Mesothelial cell of epicardium (in vitro differentiated cells): ENCODE data around the gene ELMO1. TPM values are rescaled to one million over a fixed set of nuclear protein-coding genes. Genes with fewer than 3 reads are reported as not detected.

Experiments used
- DNase-seq, 2 experiments: peaks; one replicate each; pipeline ENCODE4 v3.0.0; 2021; ENCODE audit warnings: low spot score in 2 of 2; ENCODE audit not compliant: unreplicated experiment in 2 of 2
- H3K27ac Mint-ChIP-seq: 2 replicates; pipeline ENCODE4 v1.8.0; 2021; ENCODE audit warnings: mixed read lengths
- H3K27me3 Mint-ChIP-seq: 2 replicates; pipeline ENCODE4 v1.8.0; 2021; ENCODE audit warnings: low read depth, mixed read lengths
- H3K36me3 Mint-ChIP-seq: 2 replicates; pipeline ENCODE4 v1.8.0; 2021; ENCODE audit warnings: mixed read lengths
- H3K4me1 Mint-ChIP-seq: 2 replicates; pipeline ENCODE4 v1.8.0; 2021; ENCODE audit warnings: mixed read lengths
- H3K4me3 Mint-ChIP-seq: 2 replicates; pipeline ENCODE4 v1.8.0; 2021; ENCODE audit warnings: mild to moderate bottlenecking, moderate library complexity, mixed read lengths
- H3K9me3 Mint-ChIP-seq: 2 replicates; pipeline ENCODE4 v1.8.0; 2021; ENCODE audit warnings: mixed read lengths
- total RNA-seq: library from RNA; stranded (reverse); gene quantifications from 3 replicates; pipeline ENCODE4 v1.2.1, GENCODE V29; 2021
- TF ChIP-seq, protein P1 (sequence below): fragments of 200-600 bp; sonication (generic); IDR thresholded peaks from one replicate; pipeline ENCODE4 v1.5.0; 2021; ENCODE audit warnings: antibody characterized with exemption; ENCODE audit not compliant: unreplicated experiment

Gene ELMO1
- total RNA-seq, 1 donor from 2014 or later = 9.6 TPM

GRCh38 chr7:37111459-37111858 lies 337.2 kb downstream of the ELMO1 start:
- TF ChIP-seq, protein P1, sequence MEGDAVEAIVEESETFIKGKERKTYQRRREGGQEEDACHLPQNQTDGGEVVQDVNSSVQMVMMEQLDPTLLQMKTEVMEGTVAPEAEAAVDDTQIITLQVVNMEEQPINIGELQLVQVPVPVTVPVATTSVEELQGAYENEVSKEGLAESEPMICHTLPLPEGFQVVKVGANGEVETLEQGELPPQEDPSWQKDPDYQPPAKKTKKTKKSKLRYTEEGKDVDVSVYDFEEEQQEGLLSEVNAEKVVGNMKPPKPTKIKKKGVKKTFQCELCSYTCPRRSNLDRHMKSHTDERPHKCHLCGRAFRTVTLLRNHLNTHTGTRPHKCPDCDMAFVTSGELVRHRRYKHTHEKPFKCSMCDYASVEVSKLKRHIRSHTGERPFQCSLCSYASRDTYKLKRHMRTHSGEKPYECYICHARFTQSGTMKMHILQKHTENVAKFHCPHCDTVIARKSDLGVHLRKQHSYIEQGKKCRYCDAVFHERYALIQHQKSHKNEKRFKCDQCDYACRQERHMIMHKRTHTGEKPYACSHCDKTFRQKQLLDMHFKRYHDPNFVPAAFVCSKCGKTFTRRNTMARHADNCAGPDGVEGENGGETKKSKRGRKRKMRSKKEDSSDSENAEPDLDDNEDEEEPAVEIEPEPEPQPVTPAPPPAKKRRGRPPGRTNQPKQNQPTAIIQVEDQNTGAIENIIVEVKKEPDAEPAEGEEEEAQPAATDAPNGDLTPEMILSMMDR = no peak
- no peak for DNase-seq
- Mint-ChIP-seq H3K4me1 (peaks cover 33% of the 10 kb centered on the region), H3K27ac (no peak overlapping the region), H3K36me3 (no peaks in the 10 kb centered on the region), H3K9me3 (peaks cover 14% of the 10 kb centered on the region), H3K27me3 (no peaks in the 10 kb centered on the region), H3K4me3 (no peak overlapping the region)

GRCh38 chr7:37110660-37111424 lies 337.8 kb downstream of the ELMO1 start:
- no peak overlapping the region for H3K4me3 Mint-ChIP-seq
- H3K27me3 Mint-ChIP-seq = no peaks in the 10 kb centered on the region
- no peak for DNase-seq
- no peak overlapping the region for H3K27ac Mint-ChIP-seq
- H3K4me1 Mint-ChIP-seq = peaks cover 30% of the 10 kb centered on the region
- TF ChIP-seq, protein P1 = no peak
- no peaks in the 10 kb centered on the region for H3K36me3 Mint-ChIP-seq
- peaks cover 14% of the 10 kb centered on the region for H3K9me3 Mint-ChIP-seq

DNA sequence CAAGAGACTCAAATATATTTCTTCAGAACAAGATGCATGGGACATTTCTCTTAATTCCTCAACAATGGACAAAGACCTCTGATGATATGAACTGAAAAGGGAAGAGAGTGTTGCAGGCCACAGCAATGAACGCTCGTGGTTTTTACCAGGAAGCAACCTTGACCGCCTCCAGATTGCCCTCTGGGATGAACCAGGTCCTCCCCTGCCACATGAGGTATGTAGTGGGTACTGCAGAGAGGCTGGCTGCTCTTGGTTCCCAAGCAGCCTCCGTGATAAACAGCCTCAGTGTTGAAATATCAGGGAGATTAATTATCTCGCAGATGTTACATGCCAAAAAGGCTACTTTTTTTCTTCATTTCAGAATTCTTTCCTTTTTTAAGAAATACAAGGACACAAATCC lies 338.8 kb downstream of the ELMO1 start:
- peaks cover 30% of the 10 kb centered on the region for H3K4me1 Mint-ChIP-seq
- no peaks in the 10 kb centered on the region for H3K36me3 Mint-ChIP-seq
- peaks cover 8% of the 10 kb centered on the region for H3K9me3 Mint-ChIP-seq
- TF ChIP-seq, protein P1 = no peak
- no peak for DNase-seq
- H3K27ac Mint-ChIP-seq = peak overlapping the region; percentile 10
- no peaks in the 10 kb centered on the region for H3K27me3 Mint-ChIP-seq
- no peak overlapping the region for H3K4me3 Mint-ChIP-seq

- TF ChIP-seq, protein P1 = no peak
- Mint-ChIP-seq H3K27me3 (no peaks in the 10 kb centered on the region), H3K27ac (no peak overlapping the region), H3K36me3 (no peaks in the 10 kb centered on the region), H3K4me1 (peaks cover 30% of the 10 kb centered on the region), H3K9me3 (peaks cover 4% of the 10 kb centered on the region), H3K4me3 (no peak overlapping the region)
- DNase-seq = no peak
Observed at GRCh38 chr7:37109016-37109683, 339.5 kb downstream of the ELMO1 start.

DNA sequence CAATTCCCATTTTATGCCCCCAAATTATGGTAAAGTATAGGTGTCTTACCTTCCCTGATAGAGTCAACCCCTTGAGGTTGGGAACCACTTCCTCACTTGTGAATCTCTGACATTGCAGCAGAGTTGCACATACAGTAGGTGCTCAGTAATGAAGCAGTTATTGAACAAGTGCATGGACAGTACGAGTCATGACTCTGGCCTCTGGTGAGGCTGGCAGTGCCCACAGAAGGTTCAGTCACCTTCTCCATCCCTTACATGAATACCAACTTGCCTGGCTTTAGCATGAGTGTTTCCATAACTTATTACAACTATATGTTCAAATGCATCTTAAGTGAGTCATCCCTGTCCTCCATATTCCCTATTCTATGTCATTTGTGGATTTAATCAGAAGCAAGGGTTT lies 340.0 kb downstream of the ELMO1 start:
- H3K27me3 Mint-ChIP-seq = no peaks in the 10 kb centered on the region
- H3K4me1 Mint-ChIP-seq = peaks cover 30% of the 10 kb centered on the region
- no peak overlapping the region for H3K4me3 Mint-ChIP-seq
- TF ChIP-seq, protein P1 = no peak
- no peak overlapping the region for H3K27ac Mint-ChIP-seq
- DNase-seq = no peak
- H3K36me3 Mint-ChIP-seq = no peaks in the 10 kb centered on the region
- no peaks in the 10 kb centered on the region for H3K9me3 Mint-ChIP-seq
